K562 (cell line): ENCODE results near the gene ISCA1. TPM values are rescaled to one million over a fixed set of nuclear protein-coding genes. Genes with fewer than 3 reads are reported as not detected.

Experiments used
- BRD9 ChIP-seq: fragments of 450-650 bp; IDR thresholded peaks from 2 replicates; pipeline ENCODE4 v1.6.1; 2018; ENCODE audit warnings: low read depth; ENCODE audit not compliant: partially characterized antibody
- BRF1 ChIP-seq: IDR thresholded peaks from 3 replicates; pipeline ENCODE4 v1.6.1; 2011; ENCODE audit warnings: borderline replicate concordance, mild to moderate bottlenecking; ENCODE audit not compliant: insufficient read length; ENCODE audit errors: extremely low read depth
- KAT7 ChIP-seq: sonication (generic); formaldehyde crosslinking; IDR thresholded peaks from 2 replicates; pipeline ENCODE4 v1.8.0; 2022; ENCODE audit warnings: missing genetic modification reagents, mild to moderate bottlenecking, borderline replicate concordance
- KLF13 ChIP-seq: fragments of 450-650 bp; IDR thresholded peaks from 2 replicates; pipeline ENCODE4 v1.6.1; 2016; ENCODE audit warnings: missing genetic modification characterization, low read depth, mild to moderate bottlenecking, missing compliant biosample characterization, moderate library complexity, borderline replicate concordance
- LARP7 ChIP-seq: fragments of 450-650 bp; IDR thresholded peaks from 2 replicates; pipeline ENCODE4 v1.6.1; 2016
- MEF2D ChIP-seq: conservative IDR thresholded peaks from 2 replicates; pipeline ENCODE4 v1.6.1; 2016; ENCODE audit warnings: low read depth, missing genetic modification characterization, missing compliant biosample characterization
- NELFE ChIP-seq: IDR thresholded peaks from 2 replicates; pipeline ENCODE4 v1.6.1; 2011; ENCODE audit warnings: mild to moderate bottlenecking; ENCODE audit not compliant: insufficient read depth, insufficient read length
- SREBF2 ChIP-seq: sonication (generic); formaldehyde crosslinking; IDR thresholded peaks from 2 replicates; pipeline ENCODE4 v1.4.0; 2020; ENCODE audit warnings: mild to moderate bottlenecking, missing genetic modification reagents
- TARDBP ChIP-seq: fragments of 450-650 bp; IDR thresholded peaks from 2 replicates; pipeline ENCODE4 v1.6.1; 2016
- ZC3H8 ChIP-seq: fragments of 450-650 bp; IDR thresholded peaks from 2 replicates; pipeline ENCODE4 v1.6.1; 2017
- ZNF507 ChIP-seq: conservative IDR thresholded peaks from 2 replicates; pipeline ENCODE4 v1.6.1; 2017; ENCODE audit warnings: missing genetic modification characterization, missing compliant biosample characterization
- ZNF511 ChIP-seq: sonication (generic); formaldehyde crosslinking; IDR thresholded peaks from 2 replicates; pipeline ENCODE4 v1.8.0; 2022; ENCODE audit warnings: mild to moderate bottlenecking, missing genetic modification reagents
- ZNF592 ChIP-seq: fragments of 450-650 bp; IDR thresholded peaks from 2 replicates; pipeline ENCODE4 v1.6.1; 2017; ENCODE audit warnings: antibody characterized with exemption, mild to moderate bottlenecking
- ZNF639 ChIP-seq, 2 experiments: fragments of 200-800 bp in 1 of 2; sonication (Bioruptor generic) in 1 of 2; sonication (generic) in 1 of 2; formaldehyde crosslinking in 1 of 2; IDR thresholded peaks in 1 of 2; conservative IDR thresholded peaks in 1 of 2; 2 replicates each; pipeline versions ENCODE4 v1.5.0 to v1.6.1; 2016 to 2020; ENCODE audit warnings: missing compliant biosample characterization in 1 of 2, missing genetic modification characterization in 1 of 2, missing genetic modification reagents in 1 of 2
- ZSCAN32 ChIP-seq: fragments of 450-650 bp; formaldehyde crosslinking; IDR thresholded peaks from 2 replicates; pipeline ENCODE4 v1.4.0; 2020; ENCODE audit warnings: mild to moderate bottlenecking, moderate library complexity
- polyA plus RNA-seq, 8 experiments: library from polyadenylated mRNA; depleted of rRNA in 4 of 8; stranded (reverse) in 5 of 8; unstranded in 3 of 8; fragments of >200 nt; fragmentation: Nextera tagmentation in 2 of 8; fragmentation: Illumina TruSeq in 1 of 8; extraction: Ambion mirVana in 2 of 8; extraction: Trizol in 1 of 8; gene quantifications; 2 replicates each; pipeline versions ENCODE4 v1.2.1 to v1.2.3, GENCODE V29; 2011 to 2014; ENCODE audit warnings: inconsistent platforms in 1 of 8, missing spikeins in 1 of 8
- total RNA-seq, 7 experiments: library from RNA; depleted of rRNA in 6 of 7; stranded (reverse); fragments of >200 nt in 6 of 7; fragmentation: Illumina TruSeq in 2 of 7; extraction: Trizol in 2 of 7; gene quantifications; 2 replicates each; pipeline versions ENCODE4 v1.2.1 to v1.2.3, GENCODE V29; 2011 to 2021; ENCODE audit warnings: low replicate concordance in 1 of 7
- TF ChIP-seq, protein P1 (sequence below): fragments of 200-800 bp; sonication (Bioruptor generic); IDR thresholded peaks from 2 replicates; pipeline ENCODE4 v1.6.1; 2017; ENCODE audit warnings: missing genetic modification characterization, missing compliant biosample characterization
- TF ChIP-seq, protein P2 (sequence below): fragments of 450-650 bp; IDR thresholded peaks from 2 replicates; pipeline ENCODE4 v1.6.1; 2016

ISCA1 gene
- total and polyA plus RNA-seq, 9 of the 15 experiments (the other 6 are each of a cell fraction or from before 2014, with no cell fraction given): 6.5 to 27.1 (median 20.0) TPM

DNA sequence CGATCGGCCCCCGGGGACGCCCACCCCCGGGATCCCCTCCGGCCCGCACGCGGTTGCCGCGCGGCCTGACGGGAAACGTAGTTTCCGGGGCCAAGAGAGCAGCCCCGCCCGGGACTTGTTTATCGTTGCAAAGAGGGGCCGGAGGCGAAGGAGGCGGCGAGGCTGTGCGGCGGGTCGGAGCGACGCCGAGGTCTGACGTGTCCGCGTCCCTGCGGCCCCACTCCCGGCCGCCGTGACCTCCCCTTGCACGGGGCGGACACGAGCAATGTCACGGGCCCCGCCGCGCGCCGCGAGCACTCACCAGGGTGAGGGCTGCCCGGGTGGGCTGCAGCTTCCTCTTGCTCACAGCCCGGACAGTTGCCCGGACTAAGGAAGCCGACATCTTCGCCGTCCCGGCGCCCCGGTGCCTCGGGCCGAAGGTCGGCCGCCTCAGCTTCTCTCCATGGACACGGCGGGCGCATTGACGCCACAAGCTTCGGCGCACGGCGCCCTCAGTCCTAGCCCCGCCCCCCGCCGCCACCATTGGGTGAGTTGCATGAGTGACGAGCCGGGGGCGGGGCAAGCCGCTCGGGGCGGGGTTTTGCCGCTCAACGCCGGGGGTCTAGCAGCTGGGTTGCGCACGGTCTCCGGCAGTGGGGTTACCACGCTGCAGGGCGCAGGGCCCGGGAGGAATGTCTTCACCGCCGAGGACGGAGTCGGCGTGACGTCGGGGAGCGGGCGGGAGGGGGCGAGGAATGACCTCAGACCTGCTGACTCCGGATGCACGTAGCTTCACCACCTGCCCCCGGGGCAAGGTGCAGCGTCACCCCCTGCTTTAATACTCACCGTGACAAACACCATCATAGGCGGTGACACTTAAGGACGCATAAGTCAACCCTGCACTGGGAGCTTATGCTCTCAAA lies at the start of gene ISCA1 (continued):
- TF ChIP-seq BRF1 (no peak), ZNF639 (CRISPR knock-in tag; conservative IDR thresholded peaks at IDR 0.05 in 1 of 2, IDR thresholded peaks at IDR 0.05 in 1 of 2) (0 out of 4 replicates have a peak, but pooled peaks of 1 of the 2 experiments have one; percentile 25), MEF2D (tag) (no peak), ZSCAN32 (CRISPR knock-in tag) (no peak), KAT7 (CRISPR knock-in tag) (peak; percentile 69; the same call in 1 of the 2 replicates), ZNF592 (no peak), LARP7 (no peak), KLF13 (no peak), ZNF507 (tag) (no peak), ZNF511 (CRISPR knock-in tag) (no peak), TARDBP (no peak), NELFE (no peak), SREBF2 (no peak), ZC3H8 (no peak), BRD9 (no peak)
- TF ChIP-seq, protein P1, sequence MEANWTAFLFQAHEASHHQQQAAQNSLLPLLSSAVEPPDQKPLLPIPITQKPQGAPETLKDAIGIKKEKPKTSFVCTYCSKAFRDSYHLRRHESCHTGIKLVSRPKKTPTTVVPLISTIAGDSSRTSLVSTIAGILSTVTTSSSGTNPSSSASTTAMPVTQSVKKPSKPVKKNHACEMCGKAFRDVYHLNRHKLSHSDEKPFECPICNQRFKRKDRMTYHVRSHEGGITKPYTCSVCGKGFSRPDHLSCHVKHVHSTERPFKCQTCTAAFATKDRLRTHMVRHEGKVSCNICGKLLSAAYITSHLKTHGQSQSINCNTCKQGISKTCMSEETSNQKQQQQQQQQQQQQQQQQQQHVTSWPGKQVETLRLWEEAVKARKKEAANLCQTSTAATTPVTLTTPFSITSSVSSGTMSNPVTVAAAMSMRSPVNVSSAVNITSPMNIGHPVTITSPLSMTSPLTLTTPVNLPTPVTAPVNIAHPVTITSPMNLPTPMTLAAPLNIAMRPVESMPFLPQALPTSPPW (CRISPR knock-in tag): peak; percentile 63
- TF ChIP-seq, protein P2, sequence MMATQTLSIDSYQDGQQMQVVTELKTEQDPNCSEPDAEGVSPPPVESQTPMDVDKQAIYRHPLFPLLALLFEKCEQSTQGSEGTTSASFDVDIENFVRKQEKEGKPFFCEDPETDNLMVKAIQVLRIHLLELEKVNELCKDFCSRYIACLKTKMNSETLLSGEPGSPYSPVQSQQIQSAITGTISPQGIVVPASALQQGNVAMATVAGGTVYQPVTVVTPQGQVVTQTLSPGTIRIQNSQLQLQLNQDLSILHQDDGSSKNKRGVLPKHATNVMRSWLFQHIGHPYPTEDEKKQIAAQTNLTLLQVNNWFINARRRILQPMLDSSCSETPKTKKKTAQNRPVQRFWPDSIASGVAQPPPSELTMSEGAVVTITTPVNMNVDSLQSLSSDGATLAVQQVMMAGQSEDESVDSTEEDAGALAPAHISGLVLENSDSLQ: peak; percentile 91
